Measurements from ENCODE around the gene CGNL1. TPM values are rescaled to one million over a fixed set of nuclear protein-coding genes. Genes with fewer than 3 reads are reported as not detected.

The CGNL1 gene
- total RNA-seq, 1 experiment from 2014 or later = 34.6 TPM

- H3K56ac ChIP-seq (ENCODE audit: insufficient read length, low read depth, low read length) = no peak overlapping the region
- WGBS (ENCODE audit: extremely low coverage, insufficient read length, low lambda C conversion rate) = no CpG with 5 or more reads among the region's 9 CpGs
- no peak overlapping the region for H4K5ac ChIP-seq (ENCODE audit: insufficient read length, low read depth, low read length)
- H3K9me3 ChIP-seq (ENCODE audit: control insufficient read depth, low read depth, low read length) = no peaks in the 10 kb centered on the region
- H3K9ac ChIP-seq (ENCODE audit: extremely low read depth, insufficient read length, low read length) = no peak overlapping the region
- Mint-ChIP-seq H3K4me3 (no peak overlapping the region), H3K27me3 (ENCODE audit: low read depth) (peaks cover 36% of the 10 kb centered on the region), H3K9me3 (no peaks in the 10 kb centered on the region), H3K27ac (no peak overlapping the region), H3K4me1 (peaks cover 19 to 22% of the 10 kb centered on the region in 2 experiments), H3K36me3 (ENCODE audit: insufficient read depth in 1 of 3, low read depth in 3 of 3) (no peaks in the 10 kb centered on the region)
- H4K8ac ChIP-seq (replicated peaks; ENCODE audit: insufficient read length, low read depth, low read length) = no peak overlapping the region
- H3T11ph ChIP-seq (ENCODE audit: low read length) = no peak overlapping the region
- TF ChIP-seq, protein P1, sequence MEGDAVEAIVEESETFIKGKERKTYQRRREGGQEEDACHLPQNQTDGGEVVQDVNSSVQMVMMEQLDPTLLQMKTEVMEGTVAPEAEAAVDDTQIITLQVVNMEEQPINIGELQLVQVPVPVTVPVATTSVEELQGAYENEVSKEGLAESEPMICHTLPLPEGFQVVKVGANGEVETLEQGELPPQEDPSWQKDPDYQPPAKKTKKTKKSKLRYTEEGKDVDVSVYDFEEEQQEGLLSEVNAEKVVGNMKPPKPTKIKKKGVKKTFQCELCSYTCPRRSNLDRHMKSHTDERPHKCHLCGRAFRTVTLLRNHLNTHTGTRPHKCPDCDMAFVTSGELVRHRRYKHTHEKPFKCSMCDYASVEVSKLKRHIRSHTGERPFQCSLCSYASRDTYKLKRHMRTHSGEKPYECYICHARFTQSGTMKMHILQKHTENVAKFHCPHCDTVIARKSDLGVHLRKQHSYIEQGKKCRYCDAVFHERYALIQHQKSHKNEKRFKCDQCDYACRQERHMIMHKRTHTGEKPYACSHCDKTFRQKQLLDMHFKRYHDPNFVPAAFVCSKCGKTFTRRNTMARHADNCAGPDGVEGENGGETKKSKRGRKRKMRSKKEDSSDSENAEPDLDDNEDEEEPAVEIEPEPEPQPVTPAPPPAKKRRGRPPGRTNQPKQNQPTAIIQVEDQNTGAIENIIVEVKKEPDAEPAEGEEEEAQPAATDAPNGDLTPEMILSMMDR (conservative IDR thresholded peaks at IDR 0.05) = no peak
- H2BK12ac ChIP-seq (ENCODE audit: insufficient read length, low read depth, low read length) = no peak overlapping the region
- no peak for DNase-seq
- no peak overlapping the region for H2BK5ac ChIP-seq (ENCODE audit: insufficient read length, low read length)
- H3K14ac ChIP-seq (ENCODE audit: insufficient read depth, low read length) = no peak overlapping the region
- no peak overlapping the region for H2AK5ac ChIP-seq (ENCODE audit: insufficient read length, low read length)
- H3K27ac ChIP-seq (ENCODE audit: insufficient read length, low read depth, low read length) = no peak overlapping the region
- H3K27me3 ChIP-seq (ENCODE audit: insufficient read depth, low read length) = no peaks in the 10 kb centered on the region
- no peak overlapping the region for H3K23ac ChIP-seq (ENCODE audit: insufficient read length, low read depth, low read length)
- H4K20me1 ChIP-seq (ENCODE audit: control insufficient read depth, insufficient read depth, insufficient read length) = no peaks in the 10 kb centered on the region
- no peak overlapping the region for H2BK20ac ChIP-seq (ENCODE audit: low read depth, low read length, poor library complexity, severe bottlenecking)
- H2BK120ac ChIP-seq (ENCODE audit: low read depth, low read length, poor library complexity, severe bottlenecking) = no peak overlapping the region
- H3K23me2 ChIP-seq (ENCODE audit: insufficient read length, low read depth, low read length, poor library complexity, severe bottlenecking) = peaks cover 3% of the 10 kb centered on the region
- no peak overlapping the region for H3K4ac ChIP-seq (ENCODE audit: low read depth, low read length)
- no peak overlapping the region for H2BK15ac ChIP-seq (ENCODE audit: low read depth, low read length)
- no peak overlapping the region for H3K18ac ChIP-seq (ENCODE audit: insufficient read length, low read depth, low read length)
- H3K4me2 ChIP-seq (ENCODE audit: insufficient read depth, insufficient read length, low read length) = no peak overlapping the region
- H3K79me1 ChIP-seq (ENCODE audit: insufficient read depth, low read depth, low read length, poor library complexity, severe bottlenecking) = no peaks in the 10 kb centered on the region
- H4K91ac ChIP-seq (ENCODE audit: insufficient read length, low read depth, low read length) = no peak overlapping the region
- no peak overlapping the region for H2AFZ ChIP-seq (ENCODE audit: low read length)
- no peaks in the 10 kb centered on the region for H3K79me2 ChIP-seq (ENCODE audit: insufficient read depth, low read length)
- no peaks in the 10 kb centered on the region; the same call in 1 of the 2 replicates for H3K4me1 ChIP-seq (ENCODE audit: insufficient read depth, low read length)
Observed at GRCh38 chr15:57595011-57595866, 218.9 kb downstream of the CGNL1 start.
